GM19193 (cell line): ENCODE results near the gene PHACTR1.

Source experiments
- POLR2A ChIP-seq: IDR thresholded peaks from 4 replicates; pipeline ENCODE4 v1.6.1; 2011; ENCODE audit not compliant: insufficient read depth, insufficient read length; ENCODE audit errors: extremely low read depth

Gene PHACTR1

DNA sequence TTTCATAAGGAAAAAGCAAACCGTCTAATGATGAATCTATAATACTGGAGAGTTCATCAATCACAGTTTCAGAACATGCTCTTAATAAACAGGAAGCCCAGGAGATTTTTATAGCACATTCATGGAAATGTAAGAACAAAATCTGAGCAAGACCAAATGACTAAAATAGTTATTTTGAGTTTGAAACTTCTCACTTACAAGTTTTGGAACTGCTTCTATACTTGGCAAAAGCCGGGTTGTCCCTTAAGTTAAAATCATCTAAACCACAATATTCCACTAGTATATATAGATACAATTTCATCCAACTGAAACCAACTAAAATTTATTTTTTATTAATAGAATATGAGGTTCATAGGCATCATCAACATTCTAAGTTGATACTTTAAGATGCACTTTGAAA lies 268.2 kb downstream of the PHACTR1 start:
- TF ChIP-seq POLR2A, result no peak

DNA sequence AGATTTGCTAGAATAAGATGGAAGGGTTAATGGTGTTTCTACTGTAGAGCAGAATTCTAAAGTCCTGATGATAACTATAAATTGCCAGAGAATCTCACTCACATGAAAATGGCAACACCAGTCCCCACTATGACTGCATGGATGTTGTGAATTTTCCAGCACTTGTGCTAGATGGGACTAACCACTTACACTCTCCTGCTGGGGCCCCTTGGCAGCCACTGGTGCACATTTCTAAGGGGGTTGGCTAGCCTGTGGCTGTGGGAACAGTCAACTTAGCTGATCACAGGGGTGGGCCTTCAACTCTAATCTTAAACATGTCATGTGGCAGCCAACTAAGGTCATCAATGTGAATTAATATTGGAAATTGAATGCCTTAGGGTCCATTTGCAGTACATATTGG lies 271.2 kb downstream of the PHACTR1 start:
- no peak for TF ChIP-seq POLR2A

DNA sequence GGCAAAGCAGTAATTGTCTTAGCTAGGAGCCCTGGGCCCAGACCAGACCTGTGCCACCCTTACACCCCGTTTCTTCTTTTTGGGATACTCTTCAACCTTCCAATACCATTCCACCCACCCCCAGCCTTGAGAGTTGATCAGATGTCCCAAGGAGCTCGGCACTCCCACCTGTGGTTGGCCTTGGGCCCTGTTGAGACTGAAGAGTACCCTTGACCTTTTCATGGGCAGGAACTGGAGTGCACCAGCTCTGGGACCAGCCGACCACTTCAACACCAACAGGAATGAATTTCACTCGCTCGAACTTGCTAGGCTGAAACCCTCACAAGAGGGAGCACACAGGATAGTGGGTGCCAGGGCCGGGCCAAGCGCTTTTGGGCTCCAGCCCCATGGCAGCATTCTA lies 273.6 kb downstream of the PHACTR1 start:
- TF ChIP-seq POLR2A, result no peak

DNA sequence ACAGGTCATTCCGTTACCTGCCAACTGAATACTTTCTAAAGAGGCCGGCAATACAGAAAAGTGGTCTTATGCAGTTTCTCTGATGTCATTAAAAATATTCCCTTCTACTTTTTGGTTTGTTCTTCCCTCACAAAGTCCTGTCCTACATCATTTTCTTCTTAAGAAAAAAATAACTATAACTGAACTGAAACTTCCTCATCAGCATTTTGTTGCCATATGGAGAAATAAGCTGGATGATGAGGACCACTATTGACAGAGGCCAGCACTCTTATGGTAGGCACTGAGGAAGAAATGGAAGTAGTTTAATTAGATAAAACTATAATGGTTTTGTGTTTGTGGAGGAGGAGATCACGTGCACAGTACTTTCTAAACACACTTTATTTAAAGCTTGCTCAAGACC lies 274.9 kb downstream of the PHACTR1 start:
- TF ChIP-seq POLR2A, result no peak

DNA sequence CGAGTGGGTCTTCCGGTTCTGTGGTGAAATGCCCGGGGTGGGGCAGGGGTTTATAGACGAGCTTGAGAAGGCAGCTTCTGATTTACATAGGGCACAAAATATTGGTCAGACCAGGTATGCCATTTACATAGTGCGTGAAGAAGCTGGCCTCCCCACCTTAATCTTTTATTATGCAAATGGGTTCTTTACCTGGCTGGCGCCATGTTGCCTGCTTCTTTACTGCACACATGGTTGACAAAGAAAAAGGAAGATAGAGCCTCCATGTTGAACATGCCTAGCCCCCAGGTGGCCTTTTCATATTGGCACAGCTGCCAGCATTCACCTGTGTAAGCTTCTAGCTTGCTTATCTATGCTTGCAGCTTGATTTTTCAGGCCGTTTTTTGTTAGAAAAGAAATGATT lies 276.2 kb downstream of the PHACTR1 start:
- TF ChIP-seq POLR2A, result no peak

DNA sequence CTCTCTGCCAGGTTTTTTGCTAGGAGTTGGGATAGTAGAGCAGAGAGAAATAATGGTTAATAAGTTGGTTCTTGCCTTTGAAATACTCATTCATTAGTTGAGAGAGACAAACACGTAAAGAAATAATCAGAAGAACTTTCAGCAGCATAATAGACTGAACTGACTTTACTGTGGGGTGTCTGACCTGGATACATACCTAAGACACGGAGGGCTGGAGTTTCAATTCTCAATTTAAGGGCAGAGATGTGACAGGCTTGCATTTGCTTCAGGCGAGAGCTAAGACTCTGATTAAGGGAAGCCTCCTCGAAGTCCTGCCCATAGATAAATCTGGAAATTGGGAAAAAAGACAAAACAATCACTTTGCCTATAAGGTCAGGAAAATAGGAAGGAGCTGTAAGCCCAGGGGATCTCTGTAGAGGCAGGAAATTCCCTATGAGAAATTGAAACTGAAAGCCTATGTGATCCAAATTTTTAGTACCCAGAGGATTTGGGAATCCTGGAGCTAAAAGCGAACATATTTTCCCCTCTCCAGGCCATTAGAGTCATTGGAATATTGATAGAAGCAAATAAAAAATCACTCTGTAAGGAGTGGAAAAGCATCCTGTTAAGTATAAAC lies 276.8 kb downstream of the PHACTR1 start:
- TF ChIP-seq POLR2A, result no peak

DNA sequence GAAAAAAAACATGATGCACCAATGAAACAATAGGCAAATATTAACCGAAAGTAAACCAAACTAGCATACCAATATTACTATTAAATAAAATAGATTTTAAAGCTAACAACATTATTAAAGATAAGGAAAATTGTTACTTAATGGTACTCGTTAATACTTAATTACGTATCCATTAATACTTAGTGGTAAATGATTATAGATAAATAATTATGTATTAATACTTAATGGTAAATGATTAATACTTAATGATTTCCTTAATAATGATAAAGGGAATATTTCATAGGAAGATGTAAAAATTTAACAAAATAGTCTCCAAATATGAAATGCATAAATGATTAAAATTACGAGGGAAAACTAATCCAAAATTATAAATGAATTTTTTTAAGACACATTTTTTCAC lies 278.9 kb downstream of the PHACTR1 start:
- TF ChIP-seq POLR2A, result no peak

DNA sequence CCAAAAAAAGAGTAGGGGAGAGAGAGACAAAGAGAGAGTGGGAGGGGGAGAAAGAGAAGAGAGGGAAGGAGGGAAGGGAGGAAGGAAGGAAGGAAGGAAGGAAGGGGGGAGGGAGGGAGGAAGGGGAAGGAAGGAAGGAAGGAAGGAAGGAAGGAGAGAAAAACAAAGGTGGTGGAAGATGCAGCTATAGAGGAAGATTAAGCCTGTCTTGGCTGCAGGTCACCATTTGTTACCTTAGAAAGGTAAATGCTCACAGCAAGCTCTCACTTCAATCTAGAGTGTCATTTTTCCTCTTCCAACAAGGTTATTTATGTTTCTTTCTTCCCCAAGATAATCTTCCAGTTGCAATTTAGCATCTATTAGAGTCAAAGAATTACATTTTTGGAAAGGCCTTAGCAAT lies 284.0 kb downstream of the PHACTR1 start:
- TF ChIP-seq POLR2A, result no peak

DNA sequence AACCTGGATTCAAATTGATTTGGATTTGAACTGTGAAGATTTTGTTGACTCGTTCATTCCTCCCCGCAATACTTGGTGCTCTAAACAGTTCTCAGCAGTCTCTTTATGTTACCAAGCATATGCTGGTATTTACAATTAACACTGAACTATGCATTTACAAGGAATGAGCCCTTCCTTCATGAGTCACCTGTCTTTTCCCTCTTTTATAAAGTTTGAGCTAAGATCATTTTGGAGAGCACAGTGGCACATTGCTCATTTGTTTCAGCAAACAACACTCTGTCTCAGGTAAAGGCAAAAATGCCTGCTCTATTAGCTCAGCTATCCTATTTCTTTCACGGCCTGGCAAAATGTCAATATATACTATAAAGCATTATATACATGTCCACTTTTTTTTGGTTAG lies 285.4 kb downstream of the PHACTR1 start:
- TF ChIP-seq POLR2A, result no peak

DNA sequence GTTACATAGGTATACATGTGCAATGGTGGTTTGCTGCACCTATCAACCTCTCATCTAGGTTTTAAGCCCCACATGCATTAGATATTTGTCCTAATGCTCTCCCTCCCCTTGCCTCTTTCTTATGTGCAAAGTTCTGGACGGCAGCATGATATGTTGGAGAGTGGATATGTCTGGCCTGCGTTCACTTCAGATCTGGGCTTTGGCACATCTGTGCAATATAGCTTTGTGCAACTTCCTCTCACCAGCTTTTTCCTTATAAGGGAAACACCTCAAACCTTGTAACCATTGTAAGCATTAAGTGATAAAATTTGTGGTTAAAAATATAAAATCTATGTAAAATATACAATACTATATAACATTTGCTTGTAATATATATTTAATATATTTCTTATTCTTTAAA lies 288.0 kb downstream of the PHACTR1 start:
- no peak for TF ChIP-seq POLR2A

DNA sequence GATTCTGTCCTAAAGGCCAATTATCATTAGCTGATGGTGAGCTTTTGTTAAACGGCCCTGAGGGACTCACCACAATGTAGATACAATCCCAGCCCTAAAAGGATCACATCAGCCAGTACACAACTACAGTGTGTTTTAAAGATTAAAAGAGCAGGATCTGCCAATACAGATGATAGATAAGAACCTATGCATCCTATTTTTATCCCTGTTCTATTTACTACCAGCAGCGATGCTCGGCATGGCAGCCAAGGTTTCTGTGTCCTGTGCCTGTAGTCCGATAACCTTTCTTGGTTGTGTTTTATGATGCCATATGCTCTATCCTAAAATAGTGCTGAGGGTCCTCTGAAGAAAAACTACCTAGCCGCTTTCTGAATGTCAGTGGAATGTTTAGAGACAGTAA lies 289.4 kb downstream of the PHACTR1 start:
- no peak for TF ChIP-seq POLR2A

DNA sequence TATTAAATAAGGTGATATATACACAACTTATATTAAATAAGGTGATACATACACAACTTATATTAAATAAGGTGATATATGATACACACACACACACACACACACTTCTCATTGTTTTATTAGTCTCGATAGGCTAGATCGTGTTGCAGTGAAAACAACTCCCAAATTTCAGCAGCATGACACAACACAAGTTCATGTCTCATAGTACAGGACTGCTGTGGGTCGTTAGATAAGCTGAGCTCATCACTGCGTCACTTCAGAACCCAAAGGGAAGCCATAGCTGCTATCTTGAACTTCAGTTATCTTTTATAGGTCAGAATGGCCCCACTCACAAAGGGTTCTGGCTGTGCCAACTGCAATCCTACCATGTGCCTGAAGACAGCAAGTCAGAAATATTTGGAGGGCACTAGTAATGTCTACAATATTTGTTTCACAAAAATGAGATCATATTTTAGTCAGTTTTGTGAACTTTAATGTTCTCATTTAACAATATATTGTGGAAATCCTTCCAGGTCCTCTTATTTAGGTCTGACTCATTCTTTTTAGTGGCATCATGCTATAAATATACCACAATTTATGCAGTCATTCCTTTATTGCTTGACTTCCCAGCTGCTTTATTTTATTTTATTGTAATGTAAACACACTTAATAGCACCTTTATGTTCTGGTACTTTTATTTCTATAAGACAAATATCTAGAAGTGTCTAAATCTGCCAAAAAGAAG lies 290.2 kb downstream of the PHACTR1 start:
- TF ChIP-seq POLR2A, result no peak

DNA sequence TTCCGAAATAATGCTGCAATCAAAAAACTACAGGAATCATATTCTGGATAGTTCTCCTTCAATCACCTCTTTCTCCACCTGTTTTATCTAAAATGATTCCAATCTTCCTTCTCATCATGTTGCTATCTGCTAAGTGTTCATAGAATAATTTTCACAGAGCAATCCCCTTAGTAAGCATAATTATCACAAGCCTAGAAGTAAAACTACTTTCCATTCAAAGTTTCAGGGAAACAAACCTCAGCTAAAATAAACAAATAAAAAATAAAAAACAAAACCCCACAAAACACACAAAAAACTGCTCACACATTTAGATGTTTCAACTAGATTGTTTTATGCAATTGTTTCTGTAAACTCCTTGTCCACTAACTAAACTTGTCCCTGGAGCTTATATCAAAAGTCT lies 291.2 kb downstream of the PHACTR1 start:
- no peak for TF ChIP-seq POLR2A

DNA sequence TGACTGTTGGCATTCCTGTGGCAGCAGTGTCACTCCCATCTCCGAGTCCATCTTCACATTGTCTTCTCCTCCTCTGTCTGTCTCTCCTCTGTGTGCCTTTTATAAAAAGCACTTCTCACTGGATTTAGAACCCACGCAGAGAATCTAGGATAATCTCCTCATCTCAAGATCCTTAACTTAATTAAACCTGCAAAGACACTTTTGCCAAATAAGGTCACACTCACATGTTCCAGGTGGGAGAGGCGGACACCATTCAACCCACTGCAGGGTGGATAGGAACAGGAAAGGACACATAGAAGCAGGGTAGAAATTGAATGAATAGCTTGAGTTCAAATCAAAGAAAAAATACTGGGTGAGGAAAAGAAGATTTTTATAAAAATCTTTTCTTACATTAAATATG lies 292.5 kb downstream of the PHACTR1 start:
- TF ChIP-seq POLR2A, result no peak

DNA sequence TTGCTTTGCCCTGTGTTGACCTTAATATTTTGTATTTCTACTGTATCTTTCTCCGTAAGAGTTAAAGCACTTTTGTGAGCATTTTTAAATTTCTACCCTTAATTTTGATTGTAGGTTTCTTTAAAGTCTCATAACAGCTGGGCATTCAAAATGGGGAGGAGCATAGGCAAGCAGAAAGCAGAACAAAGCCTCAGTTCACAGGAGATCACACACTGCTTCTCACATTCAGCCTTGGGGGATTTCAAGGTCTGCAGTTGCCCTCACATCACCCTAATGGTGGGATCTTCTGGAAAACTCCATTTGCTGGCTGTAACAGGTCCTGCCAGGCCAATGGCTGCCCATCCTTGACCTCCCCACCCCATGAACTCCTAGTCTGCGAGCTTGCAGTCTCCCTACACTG lies 292.9 kb downstream of the PHACTR1 start:
- TF ChIP-seq POLR2A, result no peak

DNA sequence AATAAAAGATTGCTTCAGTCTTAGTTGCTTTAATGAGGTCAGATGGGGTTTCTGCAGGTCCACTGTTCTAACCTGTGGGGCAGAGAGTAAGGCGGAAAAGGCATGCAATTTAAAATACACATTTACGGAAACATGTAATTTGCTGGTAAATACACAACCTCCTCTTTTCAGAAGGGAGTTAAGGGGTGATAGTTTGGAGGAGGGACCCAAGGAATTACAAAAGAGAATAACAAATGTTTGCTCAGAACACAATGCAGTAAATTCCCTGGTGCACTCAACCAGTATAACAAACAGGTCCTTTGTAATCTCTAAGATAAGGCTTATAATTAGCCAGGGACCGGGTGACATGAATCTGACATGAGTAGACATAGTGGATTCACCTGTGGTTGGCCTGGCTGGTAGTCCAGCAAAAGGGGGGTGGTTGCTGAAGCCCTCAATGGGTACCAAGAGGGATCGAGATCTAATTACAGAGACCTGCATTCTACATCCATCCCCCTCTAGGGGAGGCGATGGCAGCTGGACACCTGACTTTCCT lies 295.1 kb downstream of the PHACTR1 start:
- TF ChIP-seq POLR2A, result no peak
